Kidney tubule cell (primary cell): Measurements from ENCODE around the gene GNAS.
A peak's percentile ranks its signal among the peaks of the same experiment; 100 is the strongest.

Experiments
- DNase-seq: peaks from one replicate; pipeline ENCODE4 v3.0.0-alpha.2; 2018; ENCODE audit warnings: low spot score

Gene GNAS

DNA sequence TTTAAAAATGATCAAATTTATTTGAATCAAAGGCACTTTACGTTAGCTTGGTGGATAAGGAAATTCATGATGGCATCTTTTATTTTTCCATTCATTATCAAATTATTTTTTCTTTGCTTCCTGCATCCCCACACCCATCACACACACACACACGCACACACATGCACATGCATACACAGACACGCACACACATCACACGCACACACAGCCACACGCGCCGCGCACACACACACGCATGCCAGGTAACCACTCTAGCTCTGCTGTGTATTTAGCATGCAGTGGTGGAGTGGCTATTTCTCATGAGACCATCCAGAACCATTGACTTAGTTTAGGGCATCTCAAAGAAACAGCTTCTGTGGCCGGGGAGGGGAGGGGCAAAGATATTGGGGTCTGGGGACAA is 47.0 kb downstream of the GNAS start:
- DNase-seq = no peak

GRCh38 chr20:58900397-58900796 is 47.9 kb downstream of the GNAS start:
- DNase-seq = no peak

GRCh38 chr20:58901488-58902402 is 49.2 kb downstream of the GNAS start:
- no peak for DNase-seq

DNA sequence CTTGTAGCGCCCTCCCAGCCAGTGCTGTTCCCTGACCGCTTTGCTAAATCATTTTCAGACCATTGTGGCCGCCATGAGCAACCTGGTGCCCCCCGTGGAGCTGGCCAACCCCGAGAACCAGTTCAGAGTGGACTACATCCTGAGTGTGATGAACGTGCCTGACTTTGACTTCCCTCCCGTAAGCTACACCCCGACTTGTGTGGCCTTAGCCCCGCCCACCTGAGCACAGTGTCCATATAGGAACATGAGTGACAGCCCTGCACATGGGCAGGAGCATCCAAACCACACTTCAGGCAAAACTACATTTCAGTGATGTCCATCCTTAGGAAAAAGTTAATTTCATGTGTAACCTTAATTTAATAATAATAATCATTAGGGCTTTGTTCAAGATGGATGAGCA is 51.1 kb downstream of the GNAS start:
- DNase-seq = no peak

- no peak for DNase-seq
Measured at GRCh38 chr20:58905236-58905635, 52.7 kb downstream of the GNAS start.

DNA sequence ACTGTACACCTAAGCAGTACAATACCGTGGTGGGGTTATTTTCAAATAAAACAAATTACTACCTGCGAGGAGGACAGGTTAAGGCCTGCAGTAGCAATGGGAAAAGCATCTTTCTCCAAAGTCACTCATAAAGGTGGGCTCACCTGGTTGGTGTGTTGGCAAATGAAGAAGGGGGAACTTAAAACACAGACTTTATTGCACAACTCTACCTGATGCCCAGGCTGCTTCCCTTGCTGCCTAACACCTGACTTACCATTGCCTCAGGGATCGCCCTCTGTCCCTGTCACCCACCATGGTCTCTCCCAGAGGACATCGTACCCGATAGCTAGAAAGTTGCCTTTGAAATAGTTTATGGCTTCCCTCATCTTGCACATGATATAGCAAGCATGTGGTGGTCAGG is 53.6 kb downstream of the GNAS start:
- DNase-seq = no peak

- peak; percentile 58 for DNase-seq
Measured at GRCh38 chr20:58906894-58907293, 54.4 kb downstream of the GNAS start.

GRCh38 chr20:58907320-58908137 is 55.0 kb downstream of the GNAS start:
- peak; percentile 91 for DNase-seq

GRCh38 chr20:58908221-58908620 is 55.7 kb downstream of the GNAS start:
- DNase-seq = no peak

GRCh38 chr20:58908941-58909340 is 56.4 kb downstream of the GNAS start:
- no peak for DNase-seq

GRCh38 chr20:58909585-58909984 is 57.1 kb downstream of the GNAS start:
- no peak for DNase-seq

DNA sequence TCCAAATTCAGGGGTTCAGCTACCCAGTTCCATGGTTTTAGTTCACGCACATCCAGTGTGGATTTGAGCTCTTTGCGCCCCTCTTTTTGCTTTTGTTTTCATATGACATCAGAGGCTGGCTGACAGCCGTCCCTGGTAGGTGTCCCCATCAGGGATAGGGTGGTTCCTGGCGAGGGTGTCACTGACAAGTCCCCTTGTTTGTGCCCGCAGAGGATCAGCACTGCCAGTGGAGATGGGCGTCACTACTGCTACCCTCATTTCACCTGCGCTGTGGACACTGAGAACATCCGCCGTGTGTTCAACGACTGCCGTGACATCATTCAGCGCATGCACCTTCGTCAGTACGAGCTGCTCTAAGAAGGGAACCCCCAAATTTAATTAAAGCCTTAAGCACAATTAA is 58.0 kb downstream of the GNAS start:
- no peak for DNase-seq

GRCh38 chr20:58911309-58911708 is 58.8 kb downstream of the GNAS start:
- no peak for DNase-seq

DNA sequence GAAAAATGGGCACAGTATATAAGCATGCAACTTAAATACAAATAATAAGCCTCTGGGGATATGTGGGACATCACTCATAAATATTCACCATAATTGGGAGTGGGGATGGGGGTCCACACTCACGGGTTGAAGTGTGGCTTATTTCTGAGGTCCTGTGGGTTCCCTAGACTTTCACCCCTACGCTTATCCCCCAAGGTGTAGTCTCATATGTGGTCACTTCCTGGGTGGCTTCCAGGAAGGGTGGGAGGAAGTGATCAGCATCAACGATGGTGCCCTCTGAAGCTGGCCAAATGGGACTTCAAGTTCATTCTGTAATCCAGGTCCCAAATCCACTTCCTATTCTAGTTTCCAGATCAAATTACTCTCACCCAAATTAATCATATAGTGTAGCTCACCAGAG is 59.5 kb downstream of the GNAS start:
- DNase-seq = no peak

DNA sequence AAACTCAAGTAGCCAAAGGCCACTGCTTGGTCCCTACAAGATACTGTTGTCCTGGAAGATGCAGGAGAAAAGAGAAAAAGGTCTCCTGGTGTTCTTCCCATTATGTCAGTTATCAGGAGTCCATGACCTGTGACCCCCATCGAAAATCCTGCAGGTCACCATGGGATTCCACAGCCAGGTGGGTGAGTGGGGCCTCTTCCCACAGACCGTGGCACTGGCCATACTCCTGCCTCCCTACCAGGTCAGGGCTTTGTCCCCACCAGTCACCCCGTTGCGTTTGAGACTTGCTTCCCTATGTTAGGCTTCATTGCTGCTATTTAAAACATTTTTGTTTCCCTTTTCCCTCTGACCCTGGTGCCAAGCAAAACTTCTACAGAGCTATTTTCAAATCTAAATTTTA is 60.6 kb downstream of the GNAS start:
- DNase-seq = no peak

- DNase-seq = no peak
Measured at GRCh38 chr20:58918621-58919020, 66.1 kb downstream of the GNAS start.

DNA sequence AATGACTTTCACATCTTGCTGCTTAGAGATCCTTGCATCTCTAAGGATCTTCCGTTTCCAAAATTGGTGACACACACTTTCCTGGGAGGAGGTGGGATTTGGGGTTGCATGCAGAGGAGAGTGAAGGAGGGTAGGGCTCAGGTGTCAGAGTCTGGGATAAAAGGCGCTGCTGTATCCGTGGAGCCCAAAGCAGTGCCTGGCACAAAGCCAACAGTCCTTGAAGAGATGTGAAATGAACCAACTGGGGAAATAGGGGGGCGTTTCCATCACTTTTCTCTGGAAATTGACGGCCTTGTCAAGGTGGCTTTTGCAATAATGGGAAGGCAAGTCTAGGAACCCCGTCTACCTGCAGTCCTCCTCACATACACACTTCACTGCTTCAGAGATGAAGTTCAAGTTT is 69.0 kb downstream of the GNAS start:
- DNase-seq = no peak

DNA sequence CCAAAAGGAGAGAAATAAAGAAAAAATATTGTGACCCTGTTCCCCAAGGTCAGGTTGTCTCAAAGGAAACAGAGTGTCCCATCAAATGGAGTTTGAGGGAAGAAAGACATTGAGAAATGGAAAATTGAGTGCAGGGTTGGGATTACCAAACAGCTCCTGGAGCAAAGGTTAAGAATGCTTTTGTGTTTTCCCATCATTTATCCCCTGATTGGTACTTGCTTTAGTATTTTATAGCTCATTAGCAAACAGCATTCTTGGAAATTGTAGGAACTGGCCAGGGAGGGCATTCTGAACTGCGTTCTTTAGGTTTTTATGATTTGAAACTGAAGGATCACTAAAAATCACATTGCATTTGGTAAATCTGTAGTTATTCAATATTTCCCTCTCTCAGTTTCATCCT is 69.5 kb downstream of the GNAS start:
- no peak for DNase-seq

- DNase-seq = no peak
Measured at GRCh38 chr20:58923117-58923712, 70.7 kb downstream of the GNAS start.

DNA sequence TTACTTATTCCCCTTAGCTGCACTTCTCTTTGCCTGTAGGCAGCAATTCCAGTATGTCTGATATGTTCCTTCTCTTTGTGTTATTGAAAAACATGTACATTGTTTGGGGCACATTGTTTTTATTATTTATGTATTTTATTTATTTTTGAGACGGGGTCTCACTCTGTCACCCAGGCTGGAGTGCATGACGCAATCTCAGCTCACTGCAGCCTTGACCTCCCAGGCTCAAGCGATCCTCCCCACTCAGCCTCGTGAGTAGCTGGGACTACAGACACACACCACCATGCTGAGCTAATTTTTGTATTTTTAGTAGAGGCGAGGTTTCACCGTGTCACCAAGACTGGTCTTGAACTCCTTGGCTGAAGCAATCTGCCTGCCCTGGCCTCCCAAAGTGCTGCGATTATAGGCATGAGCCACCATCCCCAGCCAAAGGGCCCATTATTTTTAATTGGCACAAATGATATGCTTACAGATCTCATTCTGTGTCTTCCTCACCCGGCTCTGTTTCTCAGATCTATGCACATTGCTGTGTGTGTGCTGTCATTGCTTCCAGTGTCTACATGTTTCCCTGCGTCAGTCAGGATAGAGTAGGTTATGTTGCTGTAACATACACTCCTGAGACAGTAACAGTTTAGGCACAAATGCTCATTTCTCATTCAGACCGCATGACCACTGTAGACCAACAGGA is 74.4 kb downstream of the GNAS start:
- no peak for DNase-seq

GRCh38 chr20:58927490-58928061 is 75.1 kb downstream of the GNAS start:
- no peak for DNase-seq

DNA sequence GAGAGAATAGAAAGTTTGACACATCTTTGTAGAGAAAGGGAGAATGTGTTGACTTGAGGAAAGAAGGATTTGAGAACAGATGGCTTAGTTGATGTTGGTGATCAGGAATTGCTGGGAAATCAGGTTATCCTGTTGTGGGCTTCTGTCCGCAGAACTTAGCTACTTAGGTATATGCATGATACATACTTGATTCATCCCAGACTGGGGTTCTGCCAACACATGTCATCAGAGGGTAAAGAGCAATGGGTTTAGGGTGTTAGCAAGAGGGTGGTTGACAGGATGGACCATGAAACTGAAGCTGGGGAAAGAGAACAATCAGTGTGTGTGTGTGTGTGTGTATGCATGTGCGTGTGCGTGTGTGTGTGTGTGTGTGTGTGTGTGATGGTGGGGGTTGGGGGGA is 78.0 kb downstream of the GNAS start:
- no peak for DNase-seq
